ENCODE results near the gene KATNB1.

- TF ChIP-seq REST (IDR thresholded peaks at IDR 0.05; ENCODE audit: borderline replicate concordance) (no peak), POLR2AphosphoS5 (IDR thresholded peaks at IDR 0.05) (no peak), TAF1 (IDR thresholded peaks at IDR 0.05; ENCODE audit: low read depth) (no peak), CTCF (IDR thresholded peaks at IDR 0.05; ENCODE audit: poor library complexity, severe bottlenecking) (no peak), EZH2 (IDR thresholded peaks at IDR 0.05; ENCODE audit: borderline replicate concordance, insufficient read depth, low read length, poor library complexity, severe bottlenecking) (no peak), EP300 (conservative IDR thresholded peaks at IDR 0.05; ENCODE audit: poor library complexity, severe bottlenecking) (no peak), RAD21 (conservative IDR thresholded peaks at IDR 0.05) (no peak), MXI1 (conservative IDR thresholded peaks at IDR 0.05; ENCODE audit: poor library complexity, severe bottlenecking) (no peak)
These were observed 49.0 kb upstream of the KATNB1 start for GRCh38 chr16:57686577-57686976.

Measured in neural cell (in vitro differentiated cells).